Fibroblast of lung (primary cell): ENCODE data around the gene PPAN. TPM values are rescaled to one million over a fixed set of nuclear protein-coding genes. Genes with fewer than 3 reads are reported as not detected.

ENCODE experiments used
- DNase-seq, 2 donors: peaks; one replicate each; pipeline versions ENCODE4 v3.0.0 to v3.0.0-alpha.2; 2010; ENCODE audit warnings: low read depth in 2 of 2
- H2AFZ ChIP-seq: 2 replicates; pipeline ENCODE4 v1.5.1; 2012; ENCODE audit warnings: low read length, control low read depth, inconsistent platforms
- H3K27ac ChIP-seq: 2 replicates; pipeline ENCODE4 v1.5.1; 2011; ENCODE audit warnings: low read length, control low read depth; ENCODE audit not compliant: insufficient read depth
- H3K27me3 ChIP-seq: 2 replicates; pipeline ENCODE4 v1.5.1; 2011; ENCODE audit warnings: mild to moderate bottlenecking, low read length; ENCODE audit not compliant: control insufficient read depth, insufficient read depth
- H3K36me3 ChIP-seq: 2 replicates; pipeline ENCODE4 v1.5.1; 2011; ENCODE audit warnings: low read length; ENCODE audit not compliant: control insufficient read depth, insufficient read depth
- H3K4me1 ChIP-seq: 2 replicates; pipeline ENCODE4 v1.5.1; 2011; ENCODE audit warnings: low read length; ENCODE audit not compliant: control insufficient read depth, insufficient read depth; ENCODE audit errors: extremely low read depth
- H3K4me2 ChIP-seq: 2 replicates; pipeline ENCODE4 v1.5.1; 2011; ENCODE audit warnings: low read length, control low read depth; ENCODE audit not compliant: insufficient read depth; ENCODE audit errors: extremely low read depth
- H3K4me3 ChIP-seq, 4 experiments: fragments of 200-600 bp in 1 of 4; sonication (generic) in 1 of 4; replicated peaks in 1 of 4; 2 replicates each; pipeline ENCODE4 v1.5.1; 2011 to 2016; ENCODE audit warnings: low read length in 4 of 4, low read depth in 3 of 4, mild to moderate bottlenecking in 3 of 4, control low read depth in 2 of 4, inconsistent platforms in 1 of 4, mixed read lengths in 1 of 4; ENCODE audit not compliant: insufficient read depth in 1 of 4; ENCODE audit errors: control extremely low read depth in 1 of 4
- H3K79me2 ChIP-seq: 2 replicates; pipeline ENCODE4 v1.5.1; 2012; ENCODE audit warnings: mild to moderate bottlenecking, low read length, inconsistent platforms; ENCODE audit not compliant: control insufficient read depth, insufficient read depth
- H3K9ac ChIP-seq: 2 replicates; pipeline ENCODE4 v1.5.1; 2011; ENCODE audit warnings: mild to moderate bottlenecking, low read length, control low read depth; ENCODE audit not compliant: insufficient read depth
- H3K9me3 ChIP-seq: 2 replicates; pipeline ENCODE4 v1.5.1; 2012; ENCODE audit warnings: low read depth, low read length; ENCODE audit not compliant: control insufficient read depth, insufficient read depth
- H4K20me1 ChIP-seq: 2 replicates; pipeline ENCODE4 v1.5.1; 2011; ENCODE audit warnings: low read length; ENCODE audit not compliant: control insufficient read depth, insufficient read depth; ENCODE audit errors: extremely low read depth
- EZH2 ChIP-seq: IDR thresholded peaks from 2 replicates; pipeline ENCODE4 v1.5.1; 2012; ENCODE audit warnings: low read length, control low read depth, mild to moderate bottlenecking; ENCODE audit errors: missing control alignments
- polyA plus RNA-seq, 2 donors: library from polyadenylated mRNA; depleted of rRNA in 1 of 2; stranded (reverse) in 1 of 2; unstranded in 1 of 2; fragments of >200 nt; gene quantifications; 2 replicates each; pipeline ENCODE4 v1.2.1, GENCODE V29; 2011 to 2012; ENCODE audit warnings: missing spikeins in 1 of 2
- total RNA-seq: library from RNA; depleted of rRNA; stranded (reverse); fragments of >200 nt; gene quantifications from 2 replicates; pipeline ENCODE4 v1.2.1, GENCODE V29; 2014
- TF ChIP-seq, protein P1 (sequence below), 2 donors: IDR thresholded peaks in 1 of 2; conservative IDR thresholded peaks in 1 of 2; 1 replicate in 1 of 2; 2 replicates in 1 of 2; pipeline ENCODE4 v1.5.1; 2011 to 2012; ENCODE audit warnings: low read length in 2 of 2, control low read depth in 1 of 2, inconsistent platforms in 1 of 2, low read depth in 1 of 2, mild to moderate bottlenecking in 1 of 2

PPAN gene
- total and polyA plus RNA-seq, 2 donors (not counting 1 experiment from before 2014, with no cell fraction given): 15.3 to 22.6 TPM

DNA sequence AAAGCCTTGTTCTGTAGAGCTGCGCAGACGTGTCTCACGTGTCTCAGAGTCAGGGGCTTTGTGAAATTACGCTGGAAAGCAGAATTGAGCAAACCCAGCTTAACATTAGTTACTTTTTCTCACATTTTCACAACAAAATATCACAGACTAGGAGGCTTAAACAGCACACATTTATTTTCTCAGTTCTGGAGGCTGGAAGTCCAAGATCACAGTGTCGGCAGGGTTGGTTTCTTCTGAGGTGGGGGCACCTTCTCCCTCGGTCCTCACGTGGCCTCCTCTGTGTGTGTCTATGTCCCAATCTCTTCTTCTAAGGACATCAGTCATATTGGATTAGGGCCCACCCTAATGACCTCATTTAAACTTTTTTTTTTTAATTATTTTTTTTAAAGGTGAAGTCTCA lies 18.3 kb downstream of the PPAN start:
- DNase-seq: no peak

DNA sequence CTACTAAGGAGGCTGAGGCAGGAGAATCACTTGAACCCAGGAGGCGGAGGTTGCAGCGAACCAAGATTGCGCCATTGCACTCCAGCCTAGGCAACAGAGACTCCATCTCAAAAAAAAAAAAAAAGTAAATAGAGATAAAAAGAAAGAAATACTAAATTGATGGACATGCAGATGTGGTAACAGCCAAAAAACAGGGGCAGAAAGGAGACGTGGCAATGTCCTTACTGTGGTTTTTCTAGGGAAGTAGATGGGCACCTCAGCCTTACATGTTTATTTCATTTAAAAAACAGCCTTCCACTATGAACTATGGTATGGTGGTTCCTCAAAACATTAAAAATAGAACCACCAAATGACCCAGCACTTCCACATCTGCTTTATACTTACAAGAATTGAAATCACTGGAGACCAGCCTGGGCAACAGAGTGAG lies 20.1 kb downstream of the PPAN start:
- no peak for TF ChIP-seq EZH2
- TF ChIP-seq, protein P1, sequence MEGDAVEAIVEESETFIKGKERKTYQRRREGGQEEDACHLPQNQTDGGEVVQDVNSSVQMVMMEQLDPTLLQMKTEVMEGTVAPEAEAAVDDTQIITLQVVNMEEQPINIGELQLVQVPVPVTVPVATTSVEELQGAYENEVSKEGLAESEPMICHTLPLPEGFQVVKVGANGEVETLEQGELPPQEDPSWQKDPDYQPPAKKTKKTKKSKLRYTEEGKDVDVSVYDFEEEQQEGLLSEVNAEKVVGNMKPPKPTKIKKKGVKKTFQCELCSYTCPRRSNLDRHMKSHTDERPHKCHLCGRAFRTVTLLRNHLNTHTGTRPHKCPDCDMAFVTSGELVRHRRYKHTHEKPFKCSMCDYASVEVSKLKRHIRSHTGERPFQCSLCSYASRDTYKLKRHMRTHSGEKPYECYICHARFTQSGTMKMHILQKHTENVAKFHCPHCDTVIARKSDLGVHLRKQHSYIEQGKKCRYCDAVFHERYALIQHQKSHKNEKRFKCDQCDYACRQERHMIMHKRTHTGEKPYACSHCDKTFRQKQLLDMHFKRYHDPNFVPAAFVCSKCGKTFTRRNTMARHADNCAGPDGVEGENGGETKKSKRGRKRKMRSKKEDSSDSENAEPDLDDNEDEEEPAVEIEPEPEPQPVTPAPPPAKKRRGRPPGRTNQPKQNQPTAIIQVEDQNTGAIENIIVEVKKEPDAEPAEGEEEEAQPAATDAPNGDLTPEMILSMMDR (conservative IDR thresholded peaks at IDR 0.05 in 1 of 2, IDR thresholded peaks at IDR 0.05 in 1 of 2; ENCODE audit: low read depth in 1 of 2, low read length in 2 of 2): no peak
- peaks cover 5% of the 10 kb centered on the region for H3K36me3 ChIP-seq

More for the DNA sequence above, 18.3 kb downstream of the PPAN start:
- H4K20me1 ChIP-seq: no peaks in the 10 kb centered on the region
- H3K79me2 ChIP-seq: peaks cover 2% of the 10 kb centered on the region
- TF ChIP-seq, protein P1 (conservative IDR thresholded peaks at IDR 0.05 in 1 of 2, IDR thresholded peaks at IDR 0.05 in 1 of 2; ENCODE audit: low read depth in 1 of 2, low read length in 2 of 2): no peak
- no peak for TF ChIP-seq EZH2
- H3K4me2 ChIP-seq: no peak overlapping the region
- H3K9ac ChIP-seq: no peak overlapping the region
- H3K4me3 ChIP-seq: no peak overlapping the region
- no peaks in the 10 kb centered on the region for H3K9me3 ChIP-seq
- H3K27me3 ChIP-seq: no peaks in the 10 kb centered on the region
- H3K27ac ChIP-seq: no peak overlapping the region
- peaks cover 5% of the 10 kb centered on the region for H3K4me1 ChIP-seq
- H2AFZ ChIP-seq: no peak overlapping the region
- H3K36me3 ChIP-seq: peaks cover 2% of the 10 kb centered on the region

DNA sequence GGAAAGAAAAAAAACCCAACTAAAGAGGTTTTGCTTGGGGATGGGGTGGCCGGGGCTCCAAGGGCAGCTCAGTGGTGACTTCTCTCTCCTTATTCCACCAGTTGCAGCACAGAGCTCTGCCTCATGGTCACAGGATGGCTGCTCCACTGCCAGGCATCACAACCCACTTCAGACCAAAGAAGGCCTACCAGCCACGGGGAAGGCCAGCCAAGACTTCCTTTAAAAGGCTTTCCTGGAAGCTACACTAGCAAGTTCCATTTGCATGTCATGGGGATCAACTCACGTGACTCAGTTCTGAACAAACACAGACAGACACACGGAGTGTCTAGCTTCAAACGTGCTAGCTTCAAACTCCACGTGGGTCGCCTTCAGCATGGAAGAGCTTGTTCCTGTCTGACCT lies 26.7 kb downstream of the PPAN start:
- TF ChIP-seq EZH2: no peak
- TF ChIP-seq, protein P1 (conservative IDR thresholded peaks at IDR 0.05 in 1 of 2, IDR thresholded peaks at IDR 0.05 in 1 of 2; ENCODE audit: low read depth in 1 of 2, low read length in 2 of 2): no peak
- H3K9me3 ChIP-seq: no peaks in the 10 kb centered on the region
- no peak overlapping the region for H2AFZ ChIP-seq
- H3K4me2 ChIP-seq: no peak overlapping the region
- DNase-seq: no peak
- no peaks in the 10 kb centered on the region for H4K20me1 ChIP-seq
- H3K9ac ChIP-seq: no peak overlapping the region
- H3K4me1 ChIP-seq: peaks cover 2% of the 10 kb centered on the region
- no peak overlapping the region for H3K4me3 ChIP-seq
- H3K79me2 ChIP-seq: no peaks in the 10 kb centered on the region
- no peak overlapping the region for H3K27ac ChIP-seq
- H3K36me3 ChIP-seq: peaks cover 29% of the 10 kb centered on the region
- no peaks in the 10 kb centered on the region for H3K27me3 ChIP-seq

More for the DNA sequence above, 20.1 kb downstream of the PPAN start:
- DNase-seq: no peak
- Histone ChIP-seq H3K4me1 (peaks cover under 1% of the 10 kb centered on the region), H2AFZ (no peak overlapping the region), H3K27me3 (no peaks in the 10 kb centered on the region), H3K9me3 (no peaks in the 10 kb centered on the region), H4K20me1 (no peaks in the 10 kb centered on the region), H3K79me2 (no peaks in the 10 kb centered on the region), H3K4me2 (no peak overlapping the region), H3K4me3 (no peak overlapping the region), H3K27ac (no peak overlapping the region), H3K9ac (no peak overlapping the region)
